ENCODE results near the gene MPZL1.

DNA sequence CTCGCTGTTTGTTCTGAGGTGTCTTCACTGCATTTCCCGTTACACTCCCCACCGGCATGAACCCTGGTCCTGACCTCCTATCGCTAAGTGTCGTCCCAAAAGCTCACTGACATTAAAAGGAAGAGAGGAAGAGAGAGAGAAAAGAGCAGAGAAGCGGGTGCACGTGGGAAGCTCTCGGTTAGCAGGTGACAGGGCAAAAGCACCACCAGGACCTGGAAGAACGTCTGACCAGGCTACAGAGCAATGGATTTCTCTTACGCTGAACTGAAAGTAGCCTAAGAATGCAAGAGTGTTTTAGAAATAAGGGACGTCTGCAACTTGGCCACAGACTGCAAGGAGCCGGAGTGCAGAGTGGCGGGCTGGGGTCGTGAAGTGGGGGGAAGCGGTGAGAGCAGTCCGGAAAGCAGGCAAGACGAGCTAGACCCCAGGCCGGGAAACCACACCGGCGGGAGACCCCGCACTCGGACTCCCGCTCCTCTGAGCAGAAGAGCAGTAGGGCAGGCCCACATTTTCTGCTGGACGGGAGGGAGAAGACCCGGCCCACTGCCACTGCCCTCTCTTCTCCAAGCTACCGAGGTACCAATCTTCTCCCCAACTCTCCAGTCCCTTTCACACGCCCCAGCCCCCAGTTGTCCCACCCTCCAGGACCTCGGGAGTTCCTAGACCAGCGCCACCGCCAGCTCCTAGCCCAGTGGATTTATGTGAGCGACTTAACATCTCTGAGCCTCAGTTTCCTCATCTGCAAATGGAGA, 8.3 kb upstream of the MPZL1 start:
- TF ChIP-seq, protein P1, sequence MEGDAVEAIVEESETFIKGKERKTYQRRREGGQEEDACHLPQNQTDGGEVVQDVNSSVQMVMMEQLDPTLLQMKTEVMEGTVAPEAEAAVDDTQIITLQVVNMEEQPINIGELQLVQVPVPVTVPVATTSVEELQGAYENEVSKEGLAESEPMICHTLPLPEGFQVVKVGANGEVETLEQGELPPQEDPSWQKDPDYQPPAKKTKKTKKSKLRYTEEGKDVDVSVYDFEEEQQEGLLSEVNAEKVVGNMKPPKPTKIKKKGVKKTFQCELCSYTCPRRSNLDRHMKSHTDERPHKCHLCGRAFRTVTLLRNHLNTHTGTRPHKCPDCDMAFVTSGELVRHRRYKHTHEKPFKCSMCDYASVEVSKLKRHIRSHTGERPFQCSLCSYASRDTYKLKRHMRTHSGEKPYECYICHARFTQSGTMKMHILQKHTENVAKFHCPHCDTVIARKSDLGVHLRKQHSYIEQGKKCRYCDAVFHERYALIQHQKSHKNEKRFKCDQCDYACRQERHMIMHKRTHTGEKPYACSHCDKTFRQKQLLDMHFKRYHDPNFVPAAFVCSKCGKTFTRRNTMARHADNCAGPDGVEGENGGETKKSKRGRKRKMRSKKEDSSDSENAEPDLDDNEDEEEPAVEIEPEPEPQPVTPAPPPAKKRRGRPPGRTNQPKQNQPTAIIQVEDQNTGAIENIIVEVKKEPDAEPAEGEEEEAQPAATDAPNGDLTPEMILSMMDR (conservative IDR thresholded peaks at IDR 0.05): no peak
- no peak for TF ChIP-seq ZFX (IDR thresholded peaks at IDR 0.05)

Measured in C4-2B (cell line).